ENCODE results near the gene KCTD1.

The KCTD1 gene

DNA sequence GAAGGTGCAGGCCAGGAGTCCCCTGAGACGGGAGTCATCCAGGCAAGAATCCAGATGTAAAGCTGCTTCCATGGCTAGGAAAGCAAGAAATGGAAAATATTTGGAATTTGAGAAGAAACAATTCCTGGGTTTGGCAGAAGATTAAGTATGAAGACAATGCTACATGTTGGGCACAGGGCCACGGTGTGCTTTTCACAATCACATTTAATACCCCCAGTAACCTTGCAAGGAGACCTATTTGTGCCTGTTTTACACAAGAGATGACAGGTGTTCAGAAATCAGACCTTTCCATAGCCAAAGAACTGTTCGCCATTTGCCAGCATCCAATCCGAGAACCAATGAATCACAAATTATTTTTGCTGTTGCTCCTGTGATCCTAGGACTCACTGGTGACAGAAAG, 50.5 kb downstream of the KCTD1 start:
- no peak overlapping the region for H3K27ac ChIP-seq
- no peak for TF ChIP-seq ZFX (IDR thresholded peaks at IDR 0.05; ENCODE audit: borderline replicate concordance)
- TF ChIP-seq, protein P1, sequence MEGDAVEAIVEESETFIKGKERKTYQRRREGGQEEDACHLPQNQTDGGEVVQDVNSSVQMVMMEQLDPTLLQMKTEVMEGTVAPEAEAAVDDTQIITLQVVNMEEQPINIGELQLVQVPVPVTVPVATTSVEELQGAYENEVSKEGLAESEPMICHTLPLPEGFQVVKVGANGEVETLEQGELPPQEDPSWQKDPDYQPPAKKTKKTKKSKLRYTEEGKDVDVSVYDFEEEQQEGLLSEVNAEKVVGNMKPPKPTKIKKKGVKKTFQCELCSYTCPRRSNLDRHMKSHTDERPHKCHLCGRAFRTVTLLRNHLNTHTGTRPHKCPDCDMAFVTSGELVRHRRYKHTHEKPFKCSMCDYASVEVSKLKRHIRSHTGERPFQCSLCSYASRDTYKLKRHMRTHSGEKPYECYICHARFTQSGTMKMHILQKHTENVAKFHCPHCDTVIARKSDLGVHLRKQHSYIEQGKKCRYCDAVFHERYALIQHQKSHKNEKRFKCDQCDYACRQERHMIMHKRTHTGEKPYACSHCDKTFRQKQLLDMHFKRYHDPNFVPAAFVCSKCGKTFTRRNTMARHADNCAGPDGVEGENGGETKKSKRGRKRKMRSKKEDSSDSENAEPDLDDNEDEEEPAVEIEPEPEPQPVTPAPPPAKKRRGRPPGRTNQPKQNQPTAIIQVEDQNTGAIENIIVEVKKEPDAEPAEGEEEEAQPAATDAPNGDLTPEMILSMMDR (IDR thresholded peaks at IDR 0.05) = no peak

DNA sequence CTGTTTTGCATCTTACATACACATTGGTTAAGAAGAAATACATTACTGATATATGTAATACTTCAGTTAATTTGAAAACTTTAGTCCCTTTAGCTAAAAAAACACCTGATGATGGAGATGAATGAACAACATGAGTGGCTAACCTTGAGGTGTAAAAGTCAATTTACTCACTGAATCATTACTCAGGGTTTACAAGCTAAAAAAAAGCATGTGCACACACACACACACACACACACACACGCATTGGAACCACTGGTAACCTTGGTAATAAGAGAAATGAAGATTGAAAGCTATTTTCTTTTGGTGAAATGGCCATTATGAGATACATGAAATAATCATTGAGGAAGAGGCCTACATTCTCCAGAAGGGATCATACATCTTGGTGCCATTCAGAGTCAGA, 51.8 kb downstream of the KCTD1 start:
- TF ChIP-seq, protein P1 (IDR thresholded peaks at IDR 0.05) = no peak
- no peak for TF ChIP-seq ZFX (IDR thresholded peaks at IDR 0.05; ENCODE audit: borderline replicate concordance)
- no peak overlapping the region for H3K27ac ChIP-seq

DNA sequence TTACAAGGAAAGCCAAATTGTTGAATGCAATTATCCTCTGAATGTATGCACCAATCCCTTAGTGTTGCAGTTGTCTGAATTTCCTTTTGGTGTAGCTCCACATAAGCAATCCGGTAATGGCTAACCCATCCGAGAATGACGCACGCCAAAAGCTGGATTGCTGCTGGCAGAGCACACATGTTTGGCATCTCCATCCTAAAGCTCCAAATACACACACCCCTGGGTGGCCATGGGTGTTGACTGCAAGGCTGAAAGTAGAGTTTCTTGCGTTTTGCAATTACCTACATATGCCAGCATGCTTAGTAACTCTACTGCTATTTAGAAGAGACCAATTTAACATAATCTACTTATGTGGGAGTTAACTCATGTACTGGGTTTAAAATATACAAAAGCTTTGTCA, 53.1 kb downstream of the KCTD1 start:
- TF ChIP-seq, protein P1 (IDR thresholded peaks at IDR 0.05) = no peak
- TF ChIP-seq ZFX (IDR thresholded peaks at IDR 0.05; ENCODE audit: borderline replicate concordance) = no peak
- no peak overlapping the region for H3K27ac ChIP-seq

DNA sequence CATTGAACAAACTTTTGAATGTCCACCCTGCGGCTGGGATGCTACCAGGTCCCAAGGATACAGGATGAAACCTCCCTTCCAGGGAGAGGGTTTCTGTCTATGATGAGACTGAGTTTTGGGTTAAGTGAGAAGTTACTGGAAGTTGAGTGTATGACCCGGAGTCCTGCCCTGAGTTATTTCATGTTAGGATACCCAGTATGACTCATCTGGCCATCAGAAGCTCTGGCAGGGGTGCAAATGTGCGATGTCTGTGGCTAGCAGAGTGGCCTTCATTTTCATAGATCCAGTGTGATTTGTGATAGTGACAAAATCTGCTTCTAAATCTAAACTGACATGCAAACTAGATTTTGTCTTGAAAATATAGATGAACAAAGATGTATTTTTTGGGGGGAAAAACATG, 55.3 kb downstream of the KCTD1 start:
- TF ChIP-seq, protein P1 (IDR thresholded peaks at IDR 0.05) = no peak
- no peak for TF ChIP-seq ZFX (IDR thresholded peaks at IDR 0.05; ENCODE audit: borderline replicate concordance)
- no peak overlapping the region for H3K27ac ChIP-seq

DNA sequence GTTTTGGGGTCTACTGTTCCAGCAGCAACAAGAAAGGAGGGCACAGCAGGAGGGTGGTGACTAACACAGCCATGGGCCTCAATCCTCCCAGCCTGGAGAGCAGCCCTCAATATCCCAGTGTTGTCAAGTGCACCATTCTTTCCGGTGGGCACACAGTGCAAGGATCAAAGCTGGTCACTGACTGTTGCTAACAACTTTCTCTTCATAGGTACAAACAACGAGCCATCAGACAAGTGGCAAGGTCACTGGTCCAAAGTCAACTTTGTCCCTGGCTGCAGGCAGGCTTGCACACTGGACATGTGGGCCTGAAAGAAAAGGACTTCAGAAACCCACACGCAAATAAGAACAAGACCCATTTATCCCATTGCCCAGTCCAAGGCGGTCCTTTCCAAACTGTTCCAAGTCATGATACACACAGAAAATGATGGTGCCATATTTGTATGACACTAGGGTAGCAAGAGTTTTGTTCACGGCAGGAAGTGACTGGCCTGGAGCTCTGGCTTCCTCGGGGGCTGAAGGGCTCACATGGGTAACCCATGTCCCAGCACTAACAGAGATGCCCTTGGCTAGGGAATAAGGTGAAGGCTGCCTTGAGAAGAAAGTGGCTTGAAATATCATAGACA, 57.0 kb downstream of the KCTD1 start:
- TF ChIP-seq, protein P1 (IDR thresholded peaks at IDR 0.05) = no peak
- no peak for TF ChIP-seq ZFX (IDR thresholded peaks at IDR 0.05; ENCODE audit: borderline replicate concordance)
- H3K27ac ChIP-seq = no peak overlapping the region

DNA sequence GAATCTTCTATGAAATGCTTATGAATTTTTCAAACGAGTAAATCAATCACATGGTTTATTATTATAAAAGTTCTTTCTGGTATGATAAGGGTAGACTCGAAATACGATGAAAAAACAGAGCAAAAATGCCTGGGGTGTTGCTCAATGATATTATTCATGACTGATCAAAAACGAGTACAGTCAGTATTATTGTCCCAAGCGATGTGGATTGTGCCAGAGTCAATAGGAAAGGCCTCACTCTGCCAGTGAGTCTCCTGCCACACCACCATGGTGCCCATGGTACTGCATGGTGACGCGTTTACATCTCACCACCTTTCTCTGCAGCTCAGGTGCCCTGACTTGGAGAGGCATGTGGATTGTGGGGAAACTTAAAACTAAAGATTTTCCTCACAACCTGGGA, 58.5 kb downstream of the KCTD1 start:
- H3K27ac ChIP-seq = no peak overlapping the region
- no peak for TF ChIP-seq ZFX (IDR thresholded peaks at IDR 0.05; ENCODE audit: borderline replicate concordance)
- TF ChIP-seq, protein P1 (IDR thresholded peaks at IDR 0.05) = no peak

DNA sequence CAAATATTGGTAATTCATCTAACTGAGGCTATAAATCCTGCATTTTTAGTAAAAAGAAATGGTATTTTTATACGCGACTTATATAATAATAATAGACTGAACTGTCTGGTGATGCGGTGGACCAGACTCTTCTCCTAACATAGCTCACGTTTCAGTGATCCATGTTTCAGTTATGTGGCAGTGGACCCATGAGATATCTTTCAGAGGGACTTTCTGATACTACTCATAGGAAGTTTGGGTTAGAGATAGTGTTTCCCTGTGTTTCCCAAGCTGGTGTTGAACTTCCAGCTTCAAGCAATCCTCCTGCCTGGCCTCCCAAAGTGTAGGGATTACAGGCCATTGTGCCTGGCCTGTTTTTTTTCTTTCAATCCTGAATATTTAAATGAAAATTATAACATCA, 59.2 kb downstream of the KCTD1 start:
- no peak overlapping the region for H3K27ac ChIP-seq
- TF ChIP-seq, protein P1 (IDR thresholded peaks at IDR 0.05) = no peak
- no peak for TF ChIP-seq ZFX (IDR thresholded peaks at IDR 0.05; ENCODE audit: borderline replicate concordance)
